HS-27A (cell line): Measurements from ENCODE around the gene AGBL4.
"Not testable (repeated sequence)": the region's sequence is repeated elsewhere in the genome, so short reads cannot be mapped to it uniquely, and the experiment has no call there.

Experiments used
- DNase-seq: peaks from one replicate; pipeline ENCODE4 v3.0.0-alpha.2; 2012; ENCODE audit warnings: low read depth, missing footprints

The AGBL4 gene

GRCh38 chr1:49424782-49425181 lies 599.0 kb downstream of the AGBL4 start:
- DNase-seq: no peak

DNA sequence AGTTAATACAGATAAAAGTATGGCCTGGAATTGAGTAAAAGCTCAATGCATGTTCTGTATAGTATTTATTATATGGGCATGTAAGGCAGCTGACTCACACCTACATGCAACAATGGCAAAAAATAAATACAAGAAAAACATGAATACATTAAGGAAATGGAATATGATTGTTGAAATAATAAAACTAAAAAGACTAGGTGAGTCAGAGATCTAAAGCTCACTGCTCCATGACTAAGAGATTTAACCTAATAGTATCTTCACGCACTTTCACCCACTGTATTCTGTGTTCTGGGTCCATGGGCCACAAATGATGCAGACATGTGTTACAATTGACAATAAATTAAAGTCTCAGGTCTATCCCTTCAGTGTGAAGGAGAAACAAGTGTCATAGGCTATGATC lies 607.0 kb downstream of the AGBL4 start:
- DNase-seq: no peak

- DNase-seq: no peak
Measured at GRCh38 chr1:49408346-49408745, 615.4 kb downstream of the AGBL4 start.

- no peak for DNase-seq
Measured at GRCh38 chr1:49397086-49397485, 626.7 kb downstream of the AGBL4 start.

DNA sequence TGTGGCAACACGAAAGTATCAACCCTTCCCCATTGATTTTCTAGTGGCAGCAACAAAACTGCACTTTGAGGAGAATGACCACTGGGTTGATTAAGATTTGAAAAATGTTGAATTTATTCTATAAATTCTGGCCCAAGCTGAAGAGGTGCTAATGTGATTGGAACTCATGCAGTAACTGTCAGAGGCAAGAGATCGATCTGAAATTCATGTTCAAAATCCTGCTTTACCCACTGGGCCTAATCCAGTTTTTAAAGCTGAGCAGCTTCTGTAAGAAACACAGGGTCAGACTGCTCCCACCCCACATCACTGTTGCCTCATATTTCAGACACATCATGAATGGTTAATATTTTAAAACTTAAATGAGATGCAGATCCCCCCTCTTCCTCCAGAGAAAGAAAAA lies 629.6 kb downstream of the AGBL4 start:
- DNase-seq: no peak

GRCh38 chr1:49389699-49390098 lies 634.1 kb downstream of the AGBL4 start:
- no peak for DNase-seq

DNA sequence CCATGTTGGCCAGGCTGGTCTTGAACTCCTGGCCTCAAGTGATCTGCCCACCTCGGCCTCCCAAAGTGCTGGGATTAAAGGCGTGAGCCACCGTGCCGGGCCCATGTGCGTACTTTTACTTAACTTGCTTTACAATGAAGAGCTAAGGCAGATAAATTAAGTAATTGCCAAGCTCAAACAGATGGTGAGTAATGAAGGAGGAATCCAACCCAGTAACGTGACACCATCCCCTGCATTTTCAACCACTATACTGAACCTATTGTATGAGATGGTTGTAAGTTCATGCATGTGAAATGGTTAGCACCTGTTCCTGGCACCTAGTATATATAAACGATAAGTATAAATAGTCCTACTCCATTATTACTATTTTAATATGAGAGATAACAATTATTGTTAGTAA lies 659.1 kb downstream of the AGBL4 start:
- no peak for DNase-seq

DNA sequence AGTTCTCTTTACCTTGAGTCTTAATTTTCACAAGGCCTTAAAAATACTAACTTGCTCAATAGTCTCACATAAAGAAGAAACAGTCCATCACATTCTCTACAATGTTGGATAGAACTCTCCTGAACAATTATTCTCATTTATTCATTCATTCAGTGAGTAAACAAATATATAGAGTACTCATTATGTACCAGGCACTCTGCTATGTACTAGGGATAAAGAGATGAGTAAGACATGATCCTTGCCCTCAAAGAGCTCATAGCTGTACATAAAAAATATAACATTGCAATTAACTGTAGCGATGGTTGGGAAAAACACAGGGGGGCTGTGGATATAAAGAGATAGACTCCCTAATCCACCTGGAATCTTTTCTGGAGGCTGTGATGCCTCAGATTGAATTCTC lies 660.1 kb downstream of the AGBL4 start:
- no peak for DNase-seq

DNA sequence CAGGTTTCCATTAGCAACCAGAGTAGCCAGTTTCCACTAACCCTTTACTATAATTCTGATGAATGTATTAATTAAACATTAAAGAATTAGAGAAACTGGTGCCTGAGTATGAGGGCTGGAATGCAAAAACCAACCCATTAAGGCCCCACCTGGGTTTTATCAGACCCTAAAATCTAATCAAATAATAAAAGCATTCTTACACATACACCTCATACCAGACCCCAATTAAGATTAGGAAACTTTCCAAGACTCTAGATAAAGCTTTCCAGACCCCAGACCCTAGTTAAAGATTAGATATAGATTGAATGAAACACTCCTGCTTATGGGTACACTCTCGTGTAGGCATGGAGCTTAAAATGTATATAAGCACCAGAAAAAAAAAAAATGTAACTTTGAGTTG lies 665.7 kb downstream of the AGBL4 start:
- DNase-seq: no peak

DNA sequence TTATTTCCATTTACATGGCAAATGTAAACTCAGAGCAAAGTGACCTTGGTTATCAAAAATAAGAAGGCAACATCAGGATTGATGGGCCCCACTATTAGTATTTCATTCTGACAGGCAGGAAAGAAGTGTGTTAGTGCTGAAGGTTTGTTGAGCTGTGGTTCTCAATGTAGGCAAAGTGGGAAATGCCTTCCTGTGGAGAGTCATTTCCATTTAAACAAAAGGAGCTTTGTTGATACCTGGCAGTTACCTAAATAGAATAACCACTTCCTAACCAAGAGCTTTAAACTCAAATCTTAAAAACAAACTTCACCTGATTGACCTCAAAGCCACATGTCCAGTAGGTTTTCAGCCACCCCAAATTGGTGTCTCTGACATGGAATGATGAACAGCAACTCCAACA lies 667.2 kb downstream of the AGBL4 start:
- no peak for DNase-seq

DNA sequence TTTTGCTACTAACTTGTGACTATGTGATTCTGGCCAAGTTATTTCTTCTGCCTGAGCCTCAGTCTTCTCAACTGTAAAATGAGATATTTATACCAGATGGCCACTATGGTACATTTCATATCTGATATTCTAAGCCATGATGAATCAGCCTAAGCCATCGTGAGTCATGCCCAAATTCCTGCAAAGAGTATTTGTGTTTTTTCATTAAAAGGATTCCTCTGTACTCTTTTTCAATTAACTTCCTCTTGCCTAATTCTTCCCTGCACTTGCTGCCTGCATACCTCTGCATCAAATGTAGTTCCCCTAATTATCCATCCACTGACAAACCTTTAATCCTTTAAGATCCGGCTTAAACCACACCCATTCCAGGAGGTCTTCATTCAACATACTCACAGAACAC lies 672.0 kb downstream of the AGBL4 start:
- no peak for DNase-seq

DNA sequence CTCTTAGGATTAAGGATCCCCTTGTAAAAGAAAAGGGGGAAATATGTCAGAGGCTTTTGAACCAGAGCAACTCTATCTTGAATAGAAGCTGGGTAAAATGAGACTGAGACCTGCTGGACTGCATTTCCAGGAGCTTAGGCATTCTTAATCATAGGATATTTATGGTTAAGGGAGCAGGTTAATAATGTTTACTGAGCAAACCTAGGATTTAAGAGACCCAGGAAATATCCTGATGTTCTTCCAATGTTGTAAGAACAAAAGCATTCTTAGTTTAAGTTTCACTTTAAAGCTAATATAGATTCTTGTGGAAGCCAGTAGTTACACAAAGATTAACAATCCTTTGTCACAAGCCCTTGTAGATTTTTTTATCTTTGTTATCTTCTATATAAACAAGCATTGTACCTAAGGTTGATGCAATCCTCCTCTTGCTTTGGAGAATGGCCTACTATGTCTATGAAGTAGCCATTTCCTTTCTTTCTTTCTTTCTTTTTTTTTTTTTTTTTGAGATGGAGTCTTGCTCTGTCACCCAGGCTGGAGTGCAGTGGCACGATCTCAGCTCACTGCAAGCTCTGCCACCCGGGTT lies 676.9 kb downstream of the AGBL4 start:
- DNase-seq: no peak

DNA sequence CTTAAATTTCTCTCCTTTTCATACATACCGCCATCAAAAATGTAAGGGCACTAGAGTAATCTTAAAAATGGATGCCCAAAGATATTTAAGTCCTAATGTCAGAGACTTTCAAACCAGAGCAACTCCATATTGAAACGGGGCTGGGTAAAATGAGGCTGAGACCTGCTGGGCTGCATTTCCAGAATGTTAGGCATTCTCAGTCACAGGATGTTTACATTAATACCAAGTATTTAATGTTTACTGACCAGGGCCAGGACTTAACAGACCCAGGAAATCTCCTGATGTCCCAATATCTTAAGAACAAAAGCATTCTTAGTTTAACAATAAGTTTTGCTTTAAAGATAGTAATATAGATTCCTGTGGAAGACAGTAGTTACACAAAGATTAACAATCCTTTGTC lies 683.2 kb downstream of the AGBL4 start:
- DNase-seq: no peak

- no peak for DNase-seq
Measured at GRCh38 chr1:49339043-49339442, 684.7 kb downstream of the AGBL4 start.

- no peak for DNase-seq
Measured at GRCh38 chr1:49337251-49337650, 686.5 kb downstream of the AGBL4 start.

GRCh38 chr1:49333906-49334305 lies 689.8 kb downstream of the AGBL4 start:
- no peak for DNase-seq

GRCh38 chr1:49331066-49331852 lies 692.5 kb downstream of the AGBL4 start:
- no peak for DNase-seq

- no peak for DNase-seq
Measured at GRCh38 chr1:49323925-49324540, 699.7 kb downstream of the AGBL4 start.

GRCh38 chr1:49320493-49320892 lies 703.3 kb downstream of the AGBL4 start:
- not testable (repeated sequence) for DNase-seq

GRCh38 chr1:49319426-49319963 lies 704.3 kb downstream of the AGBL4 start:
- DNase-seq: no peak

DNA sequence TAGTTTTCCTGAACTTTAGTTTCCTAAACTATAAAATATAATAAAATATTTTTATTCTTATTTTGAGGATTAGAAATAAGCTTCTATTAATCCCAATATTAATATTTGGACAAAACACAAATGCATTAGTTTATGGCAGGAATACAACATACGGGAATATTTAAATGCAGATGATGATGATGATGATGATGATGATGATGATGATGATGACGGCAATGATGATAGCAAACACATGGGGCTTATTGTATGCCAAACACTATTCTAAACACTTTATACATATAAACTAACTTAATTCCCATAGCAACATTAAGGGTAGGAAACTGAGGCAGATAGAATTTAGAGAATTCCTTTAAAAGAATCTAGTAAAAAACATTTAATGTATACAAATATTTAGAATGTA lies 705.5 kb downstream of the AGBL4 start:
- DNase-seq: no peak

DNA sequence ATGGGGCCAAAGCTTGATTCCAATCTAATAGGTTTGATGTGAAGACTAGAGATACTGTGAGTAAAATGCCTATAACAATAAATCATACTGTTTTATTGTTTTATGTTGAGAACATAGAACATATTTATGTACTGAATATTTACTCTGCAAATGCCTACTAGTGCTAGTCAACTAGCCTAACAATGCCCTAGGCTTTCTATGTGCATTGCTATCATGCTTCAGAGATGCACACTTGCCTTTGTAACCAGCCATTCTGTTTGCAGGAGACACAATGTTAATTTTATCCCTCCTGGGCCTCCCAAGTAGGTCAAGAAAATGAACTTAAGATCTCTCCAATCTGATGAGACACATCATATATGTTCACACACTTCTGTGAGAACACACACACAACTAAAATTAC lies 716.3 kb downstream of the AGBL4 start:
- DNase-seq: no peak

DNA sequence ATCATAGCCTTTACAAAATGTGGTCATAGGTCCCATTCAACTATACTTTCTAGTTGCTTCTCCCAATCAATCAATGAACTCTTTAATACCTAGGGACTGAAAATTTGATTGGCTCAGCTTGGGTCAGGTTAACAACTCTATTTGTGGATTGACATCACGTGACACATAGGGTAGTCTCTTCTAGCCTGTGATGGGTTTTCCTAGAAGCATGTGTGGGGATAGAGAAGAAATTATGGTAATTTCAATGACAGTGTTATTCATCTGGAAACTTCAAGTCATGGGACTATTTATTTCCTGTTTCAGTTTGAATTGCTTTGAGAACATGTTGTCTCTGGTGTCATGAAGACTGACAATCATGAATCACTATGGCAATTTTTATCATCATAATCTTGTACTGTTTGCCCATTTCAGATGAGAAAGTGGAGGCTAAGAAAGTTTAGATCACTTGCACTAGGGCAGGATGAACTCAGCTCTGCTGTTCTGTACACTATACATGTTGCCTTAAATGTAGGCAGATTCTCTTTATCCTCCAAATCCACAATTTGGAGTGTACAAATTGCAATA lies 717.2 kb downstream of the AGBL4 start:
- DNase-seq: no peak
